Astrocyte (in vitro differentiated cells and primary cell): Measurements from ENCODE around the gene TENM4.

ENCODE experiments used
- EZH2 ChIP-seq: IDR thresholded peaks from 2 replicates; pipeline ENCODE4 v1.6.1; 2012; ENCODE audit warnings: mild to moderate bottlenecking, low read length, inconsistent platforms; ENCODE audit not compliant: insufficient read depth
- TF ChIP-seq, protein P1 (sequence below): IDR thresholded peaks from 2 replicates; pipeline ENCODE4 v1.5.1; 2011; ENCODE audit warnings: low read depth, mild to moderate bottlenecking, inconsistent platforms, low read length, moderate library complexity; ENCODE audit not compliant: insufficient read depth

DNA sequence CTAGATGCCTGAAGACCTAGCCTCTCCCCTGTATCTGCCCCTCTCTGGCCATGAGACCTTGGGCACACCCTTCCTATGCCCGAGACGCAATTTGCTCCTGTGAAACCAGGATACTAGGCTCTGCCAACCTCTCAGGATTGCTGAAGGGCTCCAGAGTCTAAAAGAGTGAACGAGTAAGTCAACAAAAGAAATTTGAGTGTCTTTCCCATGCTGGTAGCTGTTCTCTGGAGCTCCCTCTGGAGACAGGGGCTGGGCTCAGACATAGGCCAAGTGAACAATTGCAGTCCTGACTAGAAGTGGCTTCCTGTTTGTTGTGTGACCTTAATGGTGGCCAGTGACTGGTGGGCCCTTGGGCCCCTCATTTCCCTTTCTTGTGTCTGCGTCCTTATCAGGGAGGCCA is 677.2 kb downstream of the TENM4 start:
- TF ChIP-seq, protein P1, sequence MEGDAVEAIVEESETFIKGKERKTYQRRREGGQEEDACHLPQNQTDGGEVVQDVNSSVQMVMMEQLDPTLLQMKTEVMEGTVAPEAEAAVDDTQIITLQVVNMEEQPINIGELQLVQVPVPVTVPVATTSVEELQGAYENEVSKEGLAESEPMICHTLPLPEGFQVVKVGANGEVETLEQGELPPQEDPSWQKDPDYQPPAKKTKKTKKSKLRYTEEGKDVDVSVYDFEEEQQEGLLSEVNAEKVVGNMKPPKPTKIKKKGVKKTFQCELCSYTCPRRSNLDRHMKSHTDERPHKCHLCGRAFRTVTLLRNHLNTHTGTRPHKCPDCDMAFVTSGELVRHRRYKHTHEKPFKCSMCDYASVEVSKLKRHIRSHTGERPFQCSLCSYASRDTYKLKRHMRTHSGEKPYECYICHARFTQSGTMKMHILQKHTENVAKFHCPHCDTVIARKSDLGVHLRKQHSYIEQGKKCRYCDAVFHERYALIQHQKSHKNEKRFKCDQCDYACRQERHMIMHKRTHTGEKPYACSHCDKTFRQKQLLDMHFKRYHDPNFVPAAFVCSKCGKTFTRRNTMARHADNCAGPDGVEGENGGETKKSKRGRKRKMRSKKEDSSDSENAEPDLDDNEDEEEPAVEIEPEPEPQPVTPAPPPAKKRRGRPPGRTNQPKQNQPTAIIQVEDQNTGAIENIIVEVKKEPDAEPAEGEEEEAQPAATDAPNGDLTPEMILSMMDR, result no peak
- no peak for TF ChIP-seq EZH2
